SK-N-MC (cell line): ENCODE data around the gene PPP1R15B.
A peak's percentile ranks its signal among the peaks of the same experiment; 100 is the strongest.

Source experiments
- DNase-seq: peaks from one replicate; pipeline ENCODE4 v3.0.0-alpha.2; 2011; ENCODE audit warnings: low read depth, low spot score
- H3K27ac ChIP-seq: fragments of 200-600 bp; sonication (generic); 2 replicates; pipeline ENCODE4 v1.5.1; 2016; ENCODE audit warnings: mixed run types
- H3K36me3 ChIP-seq: fragments of 200-600 bp; sonication (generic); 2 replicates; pipeline ENCODE4 v1.6.1; 2017; ENCODE audit warnings: antibody characterized with exemption, low read length, mixed read lengths; ENCODE audit not compliant: insufficient read depth
- H3K4me3 ChIP-seq: fragments of 200-600 bp; sonication (generic); 2 replicates; pipeline ENCODE4 v1.5.1; 2016
- H3K9ac ChIP-seq: fragments of 200-600 bp; sonication (generic); 2 replicates; pipeline ENCODE4 v1.8.0; 2017; ENCODE audit warnings: mixed run types, mixed read lengths; ENCODE audit not compliant: insufficient read length
- H3K9me3 ChIP-seq: fragments of 200-600 bp; sonication (generic); 2 replicates; pipeline ENCODE4 v1.6.1; 2017; ENCODE audit warnings: low read depth, mild to moderate bottlenecking, antibody characterized with exemption, low read length, moderate library complexity, mixed read lengths
- EZH2 ChIP-seq: fragments of 200-600 bp; sonication (generic); IDR thresholded peaks from one replicate; pipeline ENCODE4 v1.6.1; 2017; ENCODE audit warnings: antibody characterized with exemption
- FOXP2 ChIP-seq: optimal IDR thresholded peaks from 2 replicates; pipeline ENCODE3; 2011; ENCODE audit warnings: mild to moderate bottlenecking, moderate library complexity; ENCODE audit not compliant: insufficient read depth; ENCODE audit errors: extremely low read length, control extremely low read depth
- POLR2AphosphoS5 ChIP-seq: IDR thresholded peaks from 2 replicates; pipeline ENCODE4 v1.6.1; 2012; ENCODE audit warnings: mild to moderate bottlenecking, low read depth, low read length, borderline replicate concordance

Gene PPP1R15B

GRCh38 chr1:204402391-204402790 is 9.2 kb downstream of the PPP1R15B start:
- no peak overlapping the region for H3K27ac ChIP-seq
- no peak overlapping the region for H3K4me3 ChIP-seq
- H3K9ac ChIP-seq, result no peak overlapping the region
- TF ChIP-seq FOXP2 (no peak), EZH2 (no peak), POLR2AphosphoS5 (no peak)
- DNase-seq, result no peak
- H3K36me3 ChIP-seq, result peaks cover 77% of the 10 kb centered on the region
- H3K9me3 ChIP-seq, result no peaks in the 10 kb centered on the region

- no peak overlapping the region for H3K9ac ChIP-seq
- TF ChIP-seq FOXP2, result no peak
- no peaks in the 10 kb centered on the region for H3K9me3 ChIP-seq
- H3K4me3 ChIP-seq, result no peak overlapping the region
- peaks cover 70% of the 10 kb centered on the region for H3K36me3 ChIP-seq
- no peak for DNase-seq
- H3K27ac ChIP-seq, result no peak overlapping the region
These were observed 9.9 kb downstream of the PPP1R15B start for GRCh38 chr1:204401730-204402129.

GRCh38 chr1:204400882-204401510 is 10.6 kb downstream of the PPP1R15B start:
- Histone ChIP-seq H3K27ac (peak overlapping the region; percentile 47), H3K9ac (no peak overlapping the region), H3K36me3 (peaks cover 66% of the 10 kb centered on the region), H3K4me3 (no peak overlapping the region), H3K9me3 (no peaks in the 10 kb centered on the region)
- DNase-seq, result no peak
- TF ChIP-seq EZH2, result no peak
- TF ChIP-seq FOXP2, result no peak
- TF ChIP-seq POLR2AphosphoS5, result no peak

GRCh38 chr1:204398197-204399125 is 13.2 kb downstream of the PPP1R15B start:
- TF ChIP-seq POLR2AphosphoS5 (0 out of 2 replicates have a peak, but pooled peaks have one; percentile 4), FOXP2 (no peak), EZH2 (no peak)
- Histone ChIP-seq H3K9ac (no peak overlapping the region), H3K9me3 (no peaks in the 10 kb centered on the region), H3K36me3 (peaks cover 43% of the 10 kb centered on the region), H3K4me3 (no peak overlapping the region), H3K27ac (no peak overlapping the region)
- no peak for DNase-seq

DNA sequence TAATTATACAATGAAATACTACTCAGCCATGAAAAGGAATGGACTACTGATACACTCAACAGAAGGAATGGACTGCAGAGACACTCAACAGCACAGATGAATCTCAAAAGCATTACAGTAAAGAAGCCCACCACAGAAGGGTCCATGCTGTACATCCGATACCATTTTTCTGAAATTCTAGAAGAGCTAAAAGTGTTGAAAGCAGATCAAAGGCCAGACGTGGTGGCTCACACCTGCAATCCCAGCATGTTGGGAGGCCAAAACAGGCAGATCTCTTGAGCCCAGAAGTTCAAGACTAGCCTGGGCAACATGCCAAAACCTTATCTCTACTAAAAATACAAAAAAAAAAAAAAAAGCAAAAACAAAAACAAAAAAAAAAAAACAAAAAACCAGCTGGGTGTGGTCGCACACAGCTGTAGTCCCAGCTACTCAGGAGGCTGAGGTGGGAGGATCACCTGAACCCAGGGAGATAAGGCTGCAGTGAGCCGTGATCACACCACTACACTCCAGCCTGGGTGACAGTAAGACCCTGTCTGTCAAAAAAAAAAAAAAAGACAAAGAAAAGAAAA is 15.5 kb downstream of the PPP1R15B start:
- TF ChIP-seq FOXP2 (no peak), POLR2AphosphoS5 (no peak), EZH2 (no peak)
- H3K4me3 ChIP-seq, result no peak overlapping the region
- no peaks in the 10 kb centered on the region for H3K9me3 ChIP-seq
- DNase-seq, result no peak
- no peak overlapping the region for H3K27ac ChIP-seq
- H3K9ac ChIP-seq, result no peak overlapping the region
- H3K36me3 ChIP-seq, result peaks cover 34% of the 10 kb centered on the region

GRCh38 chr1:204391629-204392028 is 20.0 kb downstream of the PPP1R15B start:
- no peak overlapping the region for H3K27ac ChIP-seq
- no peak overlapping the region for H3K9ac ChIP-seq
- H3K36me3 ChIP-seq, result peaks cover 3% of the 10 kb centered on the region; the same call in 1 of the 2 replicates
- TF ChIP-seq POLR2AphosphoS5 (no peak), FOXP2 (no peak), EZH2 (no peak)
- H3K4me3 ChIP-seq, result no peak overlapping the region
- no peaks in the 10 kb centered on the region for H3K9me3 ChIP-seq
- DNase-seq, result no peak

DNA sequence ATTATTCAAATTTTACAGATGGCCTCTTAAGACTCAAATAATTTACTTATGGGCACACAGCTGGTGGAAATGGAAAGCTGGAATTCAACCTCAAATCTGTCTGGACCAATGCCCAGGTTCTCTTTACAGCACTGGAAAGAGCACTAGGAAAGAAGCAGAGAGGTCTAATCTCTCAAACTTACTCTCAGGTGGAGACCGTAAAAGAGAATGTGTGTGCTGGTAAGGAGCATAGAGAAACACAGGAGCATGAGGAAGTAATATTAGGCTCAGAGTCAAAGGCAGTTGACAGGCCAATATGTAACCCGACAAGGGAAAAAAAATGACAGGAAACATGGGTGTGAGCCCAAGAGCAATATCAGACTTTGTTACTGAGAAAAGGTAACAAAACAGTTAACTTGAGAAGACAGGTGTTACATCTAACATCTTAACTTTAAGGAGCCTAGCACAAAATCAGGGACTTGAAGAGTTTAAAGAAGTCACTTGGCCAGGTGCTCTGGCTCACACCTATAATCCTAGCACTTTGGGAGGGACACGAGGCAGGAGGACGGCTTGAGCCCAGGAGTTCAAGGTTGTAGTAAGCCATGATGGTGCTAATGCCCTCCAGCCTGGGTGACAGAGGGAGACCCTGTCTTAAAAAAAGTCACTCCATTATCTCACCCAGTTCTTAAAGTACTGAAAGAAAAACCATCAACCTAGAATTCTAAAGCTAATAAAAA is 20.7 kb downstream of the PPP1R15B start:
- DNase-seq, result no peak
- H3K9me3 ChIP-seq, result no peaks in the 10 kb centered on the region
- TF ChIP-seq FOXP2 (no peak), POLR2AphosphoS5 (no peak), EZH2 (no peak)
- H3K27ac ChIP-seq, result no peak overlapping the region
- H3K36me3 ChIP-seq, result peaks cover 1% of the 10 kb centered on the region; the same call in 1 of the 2 replicates
- H3K9ac ChIP-seq, result no peak overlapping the region
- H3K4me3 ChIP-seq, result no peak overlapping the region

- Histone ChIP-seq H3K36me3 (no peaks in the 10 kb centered on the region), H3K27ac (no peak overlapping the region), H3K9me3 (no peaks in the 10 kb centered on the region), H3K4me3 (no peak overlapping the region), H3K9ac (no peak overlapping the region)
- no peak for DNase-seq
- TF ChIP-seq FOXP2, result no peak
- TF ChIP-seq POLR2AphosphoS5, result no peak
- no peak for TF ChIP-seq EZH2
These were observed 25.9 kb downstream of the PPP1R15B start for GRCh38 chr1:204385727-204386126.
